Breast epithelium (tissue), 3 donors: ENCODE data around the gene KCNG4.

Experiments used
- CTCF ChIP-seq, 3 donors: fragments of 450-650 bp; IDR thresholded peaks; one replicate each; pipeline ENCODE4 v1.5.1; 2016 to 2017; ENCODE audit warnings: antibody characterized with exemption in 3 of 3, mild to moderate bottlenecking in 3 of 3, moderate library complexity in 3 of 3
- POLR2AphosphoS5 ChIP-seq, 3 donors: sonication (generic); formaldehyde crosslinking; IDR thresholded peaks; one replicate each; pipeline ENCODE4 v1.6.1; 2017; ENCODE audit warnings: antibody characterized with exemption in 3 of 3

GRCh38 chr16:84236671-84237070, 3.1 kb downstream of the KCNG4 start:
- no peak for TF ChIP-seq CTCF (IDR thresholded peaks at IDR 0.05)
- TF ChIP-seq POLR2AphosphoS5 (IDR thresholded peaks at IDR 0.05) = no peak
